Measurements from ENCODE around the gene BIRC6. TPM values are rescaled to one million over a fixed set of nuclear protein-coding genes. Genes with fewer than 3 reads are reported as not detected.

The BIRC6 gene
- total and polyA plus RNA-seq, 2 of the 8 experiments (the other 6 are each of a cell fraction or from before 2014, with no cell fraction given), result 32.5 to 69.5 TPM

DNA sequence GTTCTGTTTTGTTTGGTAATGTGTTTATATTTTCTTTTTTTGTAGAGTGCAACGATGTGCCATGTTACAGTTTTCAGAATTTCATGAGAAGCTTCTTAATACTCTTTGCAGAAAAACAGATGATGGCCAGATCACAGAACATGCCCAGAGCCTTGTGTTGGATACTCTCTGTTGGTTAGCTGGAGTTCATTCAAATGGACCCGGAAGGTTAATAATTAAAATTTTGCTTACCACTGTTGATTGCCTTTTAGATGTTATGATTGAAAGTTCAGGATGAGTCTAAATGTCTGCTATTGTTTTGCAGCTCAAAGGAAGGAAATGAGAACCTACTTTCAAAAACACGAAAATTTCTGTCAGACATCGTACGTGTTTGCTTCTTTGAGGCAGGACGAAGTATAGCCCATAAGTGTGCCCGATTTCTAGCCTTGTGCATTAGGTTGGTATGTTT is 85.2 kb downstream of the BIRC6 start:
- Histone ChIP-seq H3K4me3 (ENCODE audit: extremely low read depth in 1 of 4, insufficient read depth in 2 of 4, low read depth in 3 of 4, low read length in 4 of 4) (no peak overlapping the region), H3K79me2 (ENCODE audit: control insufficient read depth in 1 of 2, insufficient read depth in 2 of 2, low read length in 2 of 2) (no peaks in the 10 kb centered on the region), H2AK5ac (ENCODE audit: low read depth, low read length) (no peak overlapping the region), H4K8ac (ENCODE audit: extremely low read depth, insufficient read depth, low read length) (no peak overlapping the region), H4K5ac (ENCODE audit: insufficient read length, low read depth, low read length) (no peak overlapping the region), H3K9ac (replicated peaks in 1 of 4; ENCODE audit: extremely low read depth in 1 of 4, low read depth in 3 of 4, low read length in 3 of 4) (no peak overlapping the region), H3K23me2 (ENCODE audit: low read depth, low read length) (no peaks in the 10 kb centered on the region), H4K91ac (replicated peaks; ENCODE audit: insufficient read length, low read length) (no peak overlapping the region), H3K79me1 (ENCODE audit: low read depth, low read length) (no peaks in the 10 kb centered on the region), H2AFZ (ENCODE audit: low read length) (no peak overlapping the region), H2BK12ac (ENCODE audit: low read depth, low read length) (no peak overlapping the region), H3K36me3 (ENCODE audit: control insufficient read depth in 2 of 4, insufficient read depth in 4 of 4, low read length in 3 of 4) (peaks cover 10 to 63% (median 31%) of the 10 kb centered on the region in 4 experiments), H4K20me1 (replicated peaks in 1 of 2; ENCODE audit: control insufficient read depth in 1 of 2, insufficient read depth in 2 of 2, low read length in 2 of 2) (peaks cover 0 to 2% of the 10 kb centered on the region in 2 experiments), H3K14ac (ENCODE audit: insufficient read length) (no peak overlapping the region), H3K4me1 (replicated peaks in 1 of 4; ENCODE audit: control insufficient read depth in 3 of 4, insufficient read depth in 4 of 4, low read length in 3 of 4) (no peaks in the 10 kb centered on the region), H2BK120ac (replicated peaks; ENCODE audit: low read depth, low read length) (no peak overlapping the region), H3K23ac (ENCODE audit: insufficient read length) (no peak overlapping the region), H2BK5ac (ENCODE audit: low read depth, low read length) (no peak overlapping the region), H3K4me2 (ENCODE audit: insufficient read depth in 1 of 2, low read depth in 2 of 2, low read length in 2 of 2) (no peak overlapping the region), H3K27ac (ENCODE audit: low read depth, low read length) (no peak overlapping the region), H2BK20ac (ENCODE audit: low read length) (no peak overlapping the region), H3K27me3 (replicated peaks in 1 of 4; ENCODE audit: control insufficient read depth in 3 of 4, extremely low read depth in 1 of 4, insufficient read depth in 3 of 4, low read length in 3 of 4) (no peaks in the 10 kb centered on the region), H2BK15ac (ENCODE audit: low read length) (no peak overlapping the region), H3K18ac (ENCODE audit: extremely low read depth, low read length) (no peak overlapping the region), H3K56ac (replicated peaks; ENCODE audit: insufficient read length, low read depth, low read length) (no peak overlapping the region), H3K9me3 (ENCODE audit: insufficient read depth in 2 of 2, low read depth in 1 of 2, low read length in 1 of 2) (no peaks in the 10 kb centered on the region), H3K4ac (replicated peaks; ENCODE audit: insufficient read length, low read depth, low read length) (no peak overlapping the region)
- CTCF ChIA-PET (ENCODE audit: partially characterized antibody), result no interaction called here
- 90% methylated on average over 7 of the region's 7 CpGs; no CpG with 5 or more reads in 1 of the 2 experiments for WGBS, 2 experiments (ENCODE audit: extremely low coverage in 1 of 2, insufficient coverage in 1 of 2, insufficient read length in 1 of 2, insufficient replicate concordance in 2 of 2, low coverage in 1 of 2, low lambda C conversion rate in 2 of 2, missing lambda C conversion rate in 1 of 2)
- FAIRE-seq (no peak), DNase-seq (ENCODE audit: low read depth in 1 of 2, low spot score in 2 of 2) (no peak)
- POLR2A ChIA-PET (ENCODE audit: partially characterized antibody), result no interaction called here
- TF ChIP-seq SIX5 (IDR thresholded peaks at IDR 0.05; ENCODE audit: low read depth, low read length) (no peak), RNF2 (IDR thresholded peaks at IDR 0.05; ENCODE audit: borderline replicate concordance, low read depth, low read length, missing control alignments, poor library complexity, severe bottlenecking) (no peak), CBX5 (IDR thresholded peaks at IDR 0.05; ENCODE audit: low read depth, low read length) (no peak), EZH2 (IDR thresholded peaks at IDR 0.05; ENCODE audit: low read depth, low read length, severe bottlenecking) (no peak), BRCA1 (IDR thresholded peaks at IDR 0.05; ENCODE audit: low read depth, low read length) (no peak), CEBPB (IDR thresholded peaks at IDR 0.05; ENCODE audit: low read depth, low read length) (no peak), MAFK (IDR thresholded peaks at IDR 0.05; ENCODE audit: low read depth, low read length) (no peak), NANOG (IDR thresholded peaks at IDR 0.05; ENCODE audit: insufficient read depth, low read depth, low read length, poor library complexity, severe bottlenecking) (no peak), CTBP2 (IDR thresholded peaks at IDR 0.05; ENCODE audit: borderline replicate concordance, insufficient read depth, insufficient read length, low read length) (no peak), BCL11A (IDR thresholded peaks at IDR 0.05; ENCODE audit: low read depth in 2 of 2, low read length in 2 of 2) (no peak), RFX5 (IDR thresholded peaks at IDR 0.05; ENCODE audit: borderline replicate concordance, low read depth, low read length) (no peak), RBBP5 (IDR thresholded peaks at IDR 0.05; ENCODE audit: borderline replicate concordance, low read depth, low read length) (no peak)
- TF ChIP-seq, protein P1, sequence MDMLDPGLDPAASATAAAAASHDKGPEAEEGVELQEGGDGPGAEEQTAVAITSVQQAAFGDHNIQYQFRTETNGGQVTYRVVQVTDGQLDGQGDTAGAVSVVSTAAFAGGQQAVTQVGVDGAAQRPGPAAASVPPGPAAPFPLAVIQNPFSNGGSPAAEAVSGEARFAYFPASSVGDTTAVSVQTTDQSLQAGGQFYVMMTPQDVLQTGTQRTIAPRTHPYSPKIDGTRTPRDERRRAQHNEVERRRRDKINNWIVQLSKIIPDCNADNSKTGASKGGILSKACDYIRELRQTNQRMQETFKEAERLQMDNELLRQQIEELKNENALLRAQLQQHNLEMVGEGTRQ (IDR thresholded peaks at IDR 0.05; ENCODE audit: low read length), result no peak

Data from H1 (cell line).